Epithelial cell of prostate (primary cell): ENCODE results near the gene DNAAF8.

Experiments
- DNase-seq: peaks from one replicate; pipeline ENCODE4 v3.0.0-alpha.2; 2011; ENCODE audit warnings: low read depth, low spot score
- H3K27ac ChIP-seq: fragments of 450-650 bp; 2 replicates; pipeline ENCODE4 v1.5.1; 2017; ENCODE audit warnings: mild to moderate bottlenecking

Gene DNAAF8

DNA sequence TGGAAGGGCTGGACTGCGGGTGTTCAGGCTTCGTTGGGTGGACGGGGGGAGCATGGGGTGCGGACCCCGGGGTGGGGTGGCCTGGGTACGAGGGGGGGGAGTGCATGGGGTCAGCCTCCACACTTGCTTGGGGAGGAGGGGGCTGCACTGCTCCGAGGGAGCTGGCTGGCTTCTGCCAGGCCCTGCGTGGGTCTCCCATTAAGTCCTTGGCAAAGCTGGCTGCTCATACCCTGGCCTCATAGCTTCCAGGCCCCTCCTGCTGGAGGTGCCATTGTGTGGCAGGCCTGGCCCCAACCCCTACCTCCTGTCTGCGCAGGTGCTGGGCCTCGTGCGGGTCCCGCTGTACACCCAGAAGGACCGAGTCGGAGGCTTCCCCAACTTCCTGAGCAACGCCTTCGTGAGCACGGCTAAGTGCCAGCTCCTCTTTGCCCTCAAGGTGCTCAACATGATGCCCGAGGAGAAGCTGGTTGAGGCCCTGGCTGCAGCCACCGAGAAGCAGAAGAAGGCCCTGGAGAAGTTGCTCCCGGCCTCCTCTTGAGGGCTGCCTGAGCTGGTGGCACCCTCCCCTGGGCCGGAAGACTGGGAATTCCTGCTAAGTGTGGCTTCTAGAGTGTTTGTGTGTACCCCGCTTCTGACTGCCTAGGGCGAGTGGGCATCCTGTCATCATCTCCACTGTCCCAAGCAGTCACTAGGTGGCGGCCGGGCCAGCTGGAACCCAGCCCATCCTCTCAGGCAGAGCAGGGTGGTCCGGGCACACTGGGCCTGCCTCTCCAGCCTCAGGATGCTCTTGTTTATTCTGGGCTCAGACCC is 39.5 kb upstream of the DNAAF8 start:
- no peak for DNase-seq

DNA sequence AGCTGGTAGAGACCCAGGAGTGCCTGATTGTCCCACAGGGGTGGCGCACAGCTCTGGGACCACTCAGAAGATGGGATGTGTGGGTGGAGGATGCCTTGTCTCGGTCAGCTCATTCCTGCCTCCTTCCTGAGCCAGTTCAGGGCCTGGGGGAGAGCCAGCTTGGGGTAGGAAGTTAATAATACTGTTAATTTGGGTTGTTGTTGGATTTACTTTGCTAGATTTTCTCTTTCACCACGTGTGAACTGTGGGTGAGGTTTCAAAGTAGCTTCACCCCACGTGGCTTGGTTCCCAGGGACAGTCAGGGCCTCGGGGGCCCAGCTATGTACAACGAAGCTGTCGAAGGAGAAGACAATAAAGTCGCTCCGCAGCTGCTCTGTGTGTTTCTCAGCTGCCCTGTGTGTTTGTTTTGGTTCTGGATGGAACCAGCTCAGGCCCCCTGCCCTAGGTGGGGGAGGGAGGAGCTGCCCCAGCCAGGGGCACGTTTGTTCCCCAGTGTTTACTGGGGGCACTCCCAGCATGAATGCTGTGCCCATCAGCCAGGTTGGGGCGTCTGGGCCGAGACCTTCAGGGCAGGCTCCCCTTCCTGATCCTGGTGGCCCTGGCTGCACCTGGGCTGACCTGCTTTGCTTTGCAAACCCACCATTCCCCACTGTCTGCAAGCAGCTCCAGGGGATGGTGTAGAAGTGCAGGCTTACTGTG is 38.7 kb upstream of the DNAAF8 start:
- no peak for DNase-seq
- no peak overlapping the region for H3K27ac ChIP-seq

More for the DNA sequence above, 39.5 kb upstream of the DNAAF8 start:
- H3K27ac ChIP-seq, result no peak overlapping the region

DNA sequence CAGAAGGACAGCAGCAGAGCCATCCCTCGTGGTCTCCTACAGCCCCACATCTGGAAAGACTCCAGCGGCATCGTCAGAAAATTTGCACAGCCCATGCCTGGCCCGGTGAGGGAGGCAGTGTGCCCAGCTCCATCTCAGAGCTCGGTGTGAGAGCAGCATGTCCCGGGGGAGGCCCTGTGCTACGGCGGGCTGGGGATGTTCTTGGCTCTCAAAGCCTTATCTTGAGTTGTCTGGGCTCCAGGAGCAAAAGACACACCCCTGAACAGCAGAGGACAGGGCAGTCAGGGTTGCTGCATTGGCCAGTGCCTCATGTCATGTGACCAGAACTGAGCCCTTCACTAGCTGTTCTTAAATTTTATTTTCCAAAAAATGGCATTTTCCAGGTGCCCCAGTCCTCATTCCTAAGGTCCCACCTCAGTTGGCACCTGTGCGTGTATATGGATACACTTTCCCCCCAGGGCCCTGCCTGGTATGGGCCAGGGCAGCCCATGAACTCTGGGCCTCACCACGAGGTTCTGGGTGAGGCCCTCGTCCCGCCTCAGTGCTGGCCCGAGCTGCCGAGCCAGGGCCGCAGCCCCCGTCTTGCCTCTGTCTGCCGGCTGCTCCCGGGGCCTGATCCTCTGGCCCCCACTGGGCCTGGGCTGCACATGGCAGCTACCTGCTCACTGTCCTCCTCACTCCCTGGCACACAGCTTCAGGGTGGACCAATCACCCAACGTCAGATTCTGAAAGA is 38.0 kb upstream of the DNAAF8 start:
- DNase-seq, result no peak
- no peak overlapping the region for H3K27ac ChIP-seq

DNA sequence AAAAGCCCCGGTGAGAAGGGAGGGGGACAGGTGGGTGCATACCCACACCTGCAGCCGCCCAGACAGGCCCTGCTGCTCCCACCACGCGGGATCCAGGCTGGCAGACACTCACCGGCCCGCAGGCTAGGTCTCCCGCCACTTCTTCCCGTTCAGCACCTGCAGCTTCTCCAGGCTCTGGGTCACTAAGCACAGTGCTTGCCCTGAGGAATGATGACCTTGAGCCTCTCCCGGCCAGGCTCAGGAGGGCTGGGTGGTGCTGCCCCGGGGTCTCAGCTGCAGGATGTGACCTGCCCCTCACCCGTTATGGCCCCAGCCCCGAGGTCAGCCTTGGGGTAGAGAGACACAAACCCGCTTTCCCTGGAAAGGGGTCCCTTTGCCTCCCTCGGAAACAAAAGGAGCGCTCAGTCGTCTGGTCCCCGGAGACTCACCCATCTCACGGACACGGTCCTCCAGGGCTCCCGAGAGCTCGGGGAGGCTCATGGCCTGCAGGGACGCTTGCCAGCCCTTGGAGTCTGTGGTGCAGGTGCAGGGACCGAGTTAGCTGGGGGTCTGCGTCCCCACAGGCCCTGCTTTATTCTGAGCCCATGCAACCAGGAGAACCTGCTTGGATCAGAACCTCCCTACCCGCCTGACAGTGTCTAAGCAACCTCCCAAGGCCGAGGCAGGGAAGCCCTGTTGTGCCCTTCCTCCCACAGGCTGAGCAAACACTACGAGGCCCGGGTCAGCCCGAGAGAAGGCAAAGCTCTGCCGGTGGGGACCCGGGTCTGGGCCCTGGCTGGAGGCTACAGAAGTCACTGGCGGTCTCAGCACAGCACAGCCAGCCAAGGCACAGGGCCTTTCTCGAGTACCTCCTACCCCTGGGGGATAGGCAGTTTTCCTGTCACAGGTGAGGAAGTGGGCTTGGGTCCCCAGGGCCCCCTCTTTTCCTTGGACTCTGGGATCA is 37.2 kb upstream of the DNAAF8 start:
- no peak for DNase-seq
- H3K27ac ChIP-seq, result no peak overlapping the region

DNA sequence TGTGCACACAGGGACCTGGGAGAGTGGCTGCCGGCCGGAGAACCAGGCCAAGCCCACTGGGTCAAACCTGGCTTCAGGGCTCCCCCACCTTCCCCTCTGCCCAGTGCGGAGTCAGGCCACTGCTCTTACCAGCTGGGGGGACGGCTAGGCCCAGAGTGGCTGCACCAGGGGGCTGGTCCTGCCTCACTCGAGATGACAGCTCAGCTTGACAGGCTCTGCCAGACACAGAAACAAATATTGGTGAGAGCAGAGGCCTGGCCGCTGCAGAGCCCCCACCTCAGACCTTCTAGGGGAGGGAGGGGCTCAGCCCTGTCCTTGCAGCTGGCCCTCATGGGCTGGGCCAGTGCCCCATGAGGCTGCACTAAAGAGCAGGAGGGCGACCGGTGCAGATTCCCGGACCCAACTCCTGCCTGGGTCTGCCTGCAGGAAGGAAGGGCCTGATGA is 36.5 kb upstream of the DNAAF8 start:
- no peak for DNase-seq
- no peak overlapping the region for H3K27ac ChIP-seq

DNA sequence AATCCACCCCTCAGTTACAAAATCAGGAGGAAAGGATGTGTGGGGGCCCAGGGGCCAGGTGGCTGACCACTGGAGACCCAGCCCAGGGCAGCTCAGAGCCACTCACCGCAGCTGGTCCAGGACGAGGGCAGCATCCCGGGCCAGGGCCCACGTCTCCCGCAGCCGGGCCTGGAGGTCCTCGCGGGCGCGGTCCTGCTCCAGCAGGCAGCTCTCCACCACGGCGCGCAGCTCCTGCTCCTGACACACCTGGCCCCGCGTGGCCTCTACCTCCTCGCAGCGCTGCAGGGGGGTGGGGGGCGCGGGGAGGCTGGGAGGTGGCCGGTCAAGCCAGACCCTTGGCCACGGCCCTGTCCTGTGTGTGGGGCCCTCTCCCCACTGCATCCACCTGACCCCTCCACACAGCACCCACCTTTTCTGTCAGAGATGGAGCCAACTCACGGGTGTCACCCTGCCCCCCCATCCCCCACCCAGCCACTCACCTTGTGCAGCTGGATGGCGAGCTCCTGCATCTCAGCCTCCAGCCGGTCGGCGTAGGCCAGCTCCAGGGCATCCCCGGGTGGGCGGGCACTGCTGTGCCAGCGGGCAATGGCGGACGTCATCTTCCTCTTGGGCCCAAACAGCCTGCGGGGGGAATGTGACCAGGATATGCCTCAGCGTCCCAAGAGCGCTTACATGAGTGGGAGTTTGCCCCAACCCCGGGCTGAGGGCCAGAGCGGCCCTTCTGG is 35.9 kb upstream of the DNAAF8 start:
- no peak overlapping the region for H3K27ac ChIP-seq
- no peak for DNase-seq

DNA sequence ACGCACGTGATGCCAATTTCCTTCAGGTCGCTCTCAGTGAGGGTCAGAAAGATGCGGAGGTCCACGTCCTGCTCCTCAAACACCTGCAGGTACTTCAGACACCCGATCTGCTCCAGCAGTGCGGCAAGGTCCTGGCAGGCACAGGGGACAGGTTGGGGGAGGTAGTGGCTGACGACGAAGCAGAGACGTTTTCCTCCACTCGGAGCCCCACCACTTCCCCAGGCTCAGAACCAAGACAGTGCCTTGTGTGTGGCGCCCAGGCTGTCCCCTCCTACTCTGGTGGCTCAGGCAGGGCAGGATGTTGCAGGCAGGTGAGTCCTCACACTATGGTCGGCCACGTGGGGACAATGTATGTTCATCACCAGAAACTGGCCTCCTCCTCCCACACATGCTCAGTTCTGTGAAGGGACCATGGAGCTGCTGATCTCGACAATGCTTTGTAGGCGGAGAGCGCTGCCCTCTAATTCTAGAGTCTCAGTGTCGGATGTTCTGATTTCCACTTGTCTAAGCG is 35.2 kb upstream of the DNAAF8 start:
- H3K27ac ChIP-seq, result no peak overlapping the region
- no peak for DNase-seq

DNA sequence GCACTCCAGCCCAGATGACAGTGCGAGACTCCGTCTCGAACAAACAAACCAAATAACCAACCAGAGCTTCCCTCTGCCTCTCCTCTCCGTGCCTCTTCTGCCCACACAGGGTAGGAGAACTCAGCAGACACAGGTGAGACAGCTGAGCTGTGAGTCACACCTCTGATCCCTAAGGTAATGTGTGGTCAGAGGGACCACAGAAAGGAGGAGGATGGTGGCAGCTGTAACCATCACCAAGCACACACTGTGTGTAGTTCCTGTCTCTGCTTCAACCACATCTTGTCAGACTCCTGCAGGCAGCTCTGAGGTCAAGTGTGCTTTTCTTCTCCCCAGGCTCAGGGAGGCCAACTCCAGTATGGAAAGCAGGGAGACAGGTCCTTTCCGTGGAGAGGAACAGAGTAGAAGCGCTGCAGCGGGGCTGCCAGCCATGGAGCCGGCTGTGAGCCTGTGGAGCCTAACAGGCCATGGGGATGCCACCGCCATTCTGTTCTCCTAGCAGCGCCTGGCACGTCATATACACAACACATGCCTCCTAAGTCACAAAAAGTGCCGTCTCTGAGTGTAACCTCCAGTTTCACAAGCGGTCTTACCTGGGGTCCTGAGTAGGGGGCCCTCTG is 33.8 kb upstream of the DNAAF8 start:
- no peak overlapping the region for H3K27ac ChIP-seq
- DNase-seq, result peak; percentile 31

DNA sequence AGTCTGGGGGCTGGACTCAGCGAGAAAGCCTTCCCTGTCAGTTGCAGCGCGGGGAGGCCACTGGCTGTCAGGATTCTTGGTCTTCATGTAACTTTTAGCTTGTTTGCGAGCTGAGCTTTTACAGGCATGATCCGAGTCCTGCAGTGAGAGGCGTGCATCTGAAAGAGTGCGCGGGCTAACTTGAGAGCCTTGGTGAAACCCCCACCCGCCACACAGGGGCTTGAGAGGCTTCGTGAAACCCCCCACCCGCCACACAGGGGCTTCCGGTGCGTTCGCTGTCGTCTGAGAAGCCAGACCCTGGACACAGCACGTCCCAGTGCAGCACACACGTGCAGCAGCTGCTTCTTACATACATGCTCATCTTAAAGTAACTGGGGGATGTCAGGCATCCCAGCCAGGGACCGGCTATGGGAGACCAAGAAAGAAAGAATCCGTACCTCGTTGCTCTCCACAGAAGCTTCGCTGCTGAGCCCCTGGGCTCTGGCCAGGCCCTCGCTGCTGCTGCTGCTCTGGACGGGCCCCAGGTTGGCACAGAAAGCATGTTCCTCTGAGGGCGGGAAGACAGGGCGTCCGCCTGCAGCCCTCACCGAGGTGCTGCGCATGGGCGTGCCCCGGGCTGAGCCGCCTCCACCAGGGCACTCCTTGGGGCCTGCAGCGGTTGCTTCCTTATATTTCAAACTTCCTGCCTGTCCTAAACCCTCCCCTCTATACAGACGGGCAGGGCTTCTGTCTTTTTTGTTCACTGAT is 33.2 kb upstream of the DNAAF8 start:
- H3K27ac ChIP-seq, result no peak overlapping the region
- DNase-seq, result no peak

DNA sequence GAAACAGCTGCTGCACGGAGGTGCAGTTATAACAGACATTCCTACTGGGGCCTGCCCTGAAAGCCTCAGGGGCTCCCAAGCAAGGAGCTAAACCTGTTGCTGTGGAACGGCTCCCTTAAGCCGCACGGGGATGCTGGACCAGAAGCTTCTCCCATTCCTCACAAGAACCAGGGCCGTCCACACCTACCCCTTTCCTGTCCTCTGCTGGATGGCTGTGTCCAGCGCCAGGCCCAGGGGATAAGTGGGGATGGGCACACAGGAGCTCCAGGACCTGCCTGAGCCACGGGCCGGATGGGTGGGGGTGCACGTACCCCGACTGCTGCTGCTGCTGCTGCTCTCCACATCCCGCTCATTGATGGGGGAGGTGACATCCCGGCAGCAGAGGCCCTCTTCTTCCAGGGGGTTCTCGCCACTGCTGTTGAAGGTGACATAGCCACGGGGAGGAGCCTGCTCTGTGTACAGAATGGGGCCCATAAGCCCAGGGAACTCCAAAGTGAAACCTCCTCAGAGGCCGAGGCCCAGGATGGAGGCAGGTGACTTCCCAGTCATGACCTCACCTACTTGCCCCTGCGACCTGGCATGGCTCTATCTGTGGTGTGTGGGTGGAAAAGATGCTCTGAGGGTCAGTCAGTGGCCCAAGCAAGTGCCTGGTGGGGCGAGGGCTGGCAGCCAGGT is 32.4 kb upstream of the DNAAF8 start:
- no peak overlapping the region for H3K27ac ChIP-seq
- no peak for DNase-seq

DNA sequence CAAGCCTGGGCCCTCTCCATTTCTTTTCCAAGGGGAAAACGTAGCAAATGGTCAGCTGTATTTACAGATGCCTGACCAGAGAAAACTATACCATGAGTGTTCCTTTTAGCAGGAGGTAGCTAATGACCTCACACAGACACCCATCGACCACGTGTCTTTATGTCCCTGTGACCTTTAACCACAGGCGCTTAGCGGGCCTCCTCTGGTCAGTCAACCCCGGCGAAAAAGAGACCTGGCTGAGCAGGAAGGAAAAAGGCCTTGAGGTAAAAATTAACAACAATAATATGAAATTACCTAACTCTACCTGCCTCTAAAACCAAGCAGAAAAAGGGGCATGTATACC is 31.9 kb upstream of the DNAAF8 start:
- no peak for DNase-seq
- no peak overlapping the region for H3K27ac ChIP-seq

DNA sequence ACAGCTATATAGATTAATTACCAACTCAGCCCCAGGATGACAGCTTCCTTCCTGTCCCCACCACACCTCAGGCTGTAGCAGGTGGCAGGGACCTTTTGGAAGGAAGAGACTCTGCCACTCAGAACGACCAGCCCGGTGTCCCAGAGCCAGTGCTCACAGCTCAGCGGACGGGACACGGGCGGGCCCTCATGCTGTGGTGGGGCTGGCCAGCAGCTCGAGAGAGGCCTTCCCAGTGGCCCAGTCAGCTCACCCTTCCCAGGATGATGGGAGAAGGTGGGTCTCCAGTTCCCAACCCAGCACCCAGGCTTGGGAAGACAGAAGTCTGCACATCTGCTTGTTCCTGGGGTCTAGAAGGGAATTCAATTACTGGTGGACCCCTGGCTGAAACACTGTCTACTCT is 30.4 kb upstream of the DNAAF8 start:
- DNase-seq, result no peak
- H3K27ac ChIP-seq, result no peak overlapping the region

DNA sequence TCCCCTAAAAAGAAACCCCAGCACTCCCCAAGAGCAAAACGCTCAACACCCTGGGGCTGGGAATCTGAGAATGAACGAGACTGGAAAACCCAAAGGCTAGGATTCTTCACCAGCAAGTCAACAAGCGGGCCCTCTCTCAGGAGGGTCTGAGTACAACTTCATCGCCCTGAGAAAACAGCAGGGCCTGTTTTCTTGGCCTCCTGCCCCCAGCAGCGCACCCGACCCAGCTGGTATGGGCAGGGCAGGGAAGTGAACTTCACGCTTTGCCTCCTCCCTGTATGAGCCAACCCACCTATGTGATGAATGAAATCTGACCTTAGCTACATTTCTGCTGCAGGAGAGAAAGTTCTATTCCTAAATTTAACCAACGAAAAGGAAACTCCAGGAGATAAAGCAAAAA is 29.8 kb upstream of the DNAAF8 start:
- DNase-seq, result no peak
- no peak overlapping the region for H3K27ac ChIP-seq

DNA sequence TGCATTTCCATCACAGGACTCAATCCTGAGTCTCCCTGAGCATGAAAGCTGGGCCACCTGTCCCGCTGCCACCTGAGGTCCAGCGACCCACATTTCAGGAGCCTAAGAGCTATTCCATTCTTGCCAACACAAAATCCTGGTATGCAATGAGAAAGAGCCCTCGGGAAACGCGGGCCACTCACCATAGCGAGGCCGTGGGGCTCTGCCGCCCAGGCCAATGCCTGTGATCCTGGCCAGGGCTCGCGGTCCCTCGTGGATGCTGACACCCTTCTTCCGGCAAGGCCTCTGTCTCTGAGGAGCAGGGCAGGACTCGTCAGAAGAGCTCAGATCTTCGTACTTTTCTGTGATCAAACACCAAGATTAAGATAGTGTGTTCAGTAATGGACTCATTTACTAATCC is 29.4 kb upstream of the DNAAF8 start:
- no peak for DNase-seq
- no peak overlapping the region for H3K27ac ChIP-seq

DNA sequence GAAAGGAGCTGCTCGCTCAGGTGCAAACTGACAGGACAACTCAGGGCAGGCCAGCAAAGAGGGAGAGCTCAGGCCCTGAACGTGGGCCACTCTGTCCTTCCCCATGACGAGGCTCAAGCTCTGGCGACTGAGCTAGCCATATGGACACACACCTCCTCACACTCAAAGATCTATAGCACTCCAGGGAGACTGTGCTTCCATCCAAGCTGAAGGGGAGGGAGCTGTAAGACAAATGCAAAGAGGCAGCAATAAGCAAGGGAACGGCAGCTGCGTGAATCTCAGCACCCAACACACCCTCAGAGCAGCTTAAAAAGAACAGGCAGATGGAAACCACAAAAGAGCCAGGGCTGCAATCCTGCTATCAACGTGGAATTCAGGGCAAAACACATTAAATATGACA is 27.5 kb upstream of the DNAAF8 start:
- H3K27ac ChIP-seq, result no peak overlapping the region
- DNase-seq, result no peak

DNA sequence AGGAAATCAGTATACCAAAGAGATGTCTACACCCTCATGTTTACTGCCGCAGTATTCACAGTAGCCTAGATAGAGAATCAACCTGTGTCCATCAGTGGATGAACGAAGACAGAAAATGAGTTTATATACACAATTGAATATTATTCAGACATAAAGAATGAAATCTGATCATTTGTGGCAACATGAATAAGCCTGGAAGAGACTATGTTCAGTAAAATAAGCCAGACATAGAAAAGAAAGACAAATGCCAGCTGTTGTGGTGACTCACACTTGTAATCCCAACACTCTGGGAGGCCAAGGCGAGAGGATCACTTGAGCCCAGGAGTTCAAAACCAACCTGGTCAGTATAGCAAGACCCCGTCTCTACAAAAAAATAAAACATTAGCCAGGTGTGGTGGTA is 24.9 kb upstream of the DNAAF8 start:
- H3K27ac ChIP-seq, result no peak overlapping the region
- DNase-seq, result no peak

DNA sequence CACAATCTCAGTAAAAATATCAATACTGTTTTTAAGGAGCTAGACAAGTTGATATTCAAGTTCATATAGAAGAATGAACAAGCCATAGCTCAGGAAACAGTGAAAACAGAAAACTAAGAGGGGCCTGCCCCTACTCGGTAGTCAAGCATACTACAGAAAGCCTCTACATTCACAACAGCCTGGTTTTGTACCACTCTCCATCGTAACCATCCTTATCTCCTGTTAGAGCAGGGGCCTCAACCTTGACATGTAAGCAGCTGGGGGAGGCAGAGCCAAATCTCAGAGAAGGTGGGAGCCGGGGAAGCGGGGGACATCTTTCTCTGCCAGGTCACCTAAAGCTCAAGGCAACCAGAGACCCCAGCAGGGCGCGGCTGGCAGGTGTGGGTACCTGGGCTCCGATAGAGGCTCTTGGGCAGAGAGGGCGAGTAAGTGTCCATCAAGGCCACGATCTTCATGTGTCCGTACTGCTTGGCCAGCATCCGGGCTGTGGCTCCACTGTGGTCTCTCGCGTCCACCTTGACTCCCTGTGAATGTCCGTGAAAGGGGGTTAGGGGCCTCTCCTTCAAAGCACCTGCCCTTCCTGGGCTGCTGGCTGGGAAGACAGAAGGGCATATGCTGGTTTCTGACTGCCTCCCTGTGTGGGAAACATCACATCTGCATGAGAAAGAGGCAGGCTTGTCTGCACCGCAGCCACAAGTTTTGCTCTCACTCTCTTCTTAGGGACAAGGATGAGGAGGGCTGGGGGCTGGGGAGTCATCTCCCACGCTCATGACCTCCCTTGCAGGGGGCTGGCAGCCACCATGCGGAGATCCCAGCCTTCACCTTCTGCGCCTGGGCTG is 20.5 kb upstream of the DNAAF8 start:
- no peak overlapping the region for H3K27ac ChIP-seq
- DNase-seq, result no peak
